Dermis lymphatic vessel endothelial cell (primary cell): ENCODE measurements around the gene GPR153. TPM values are rescaled to one million over a fixed set of nuclear protein-coding genes. Genes with fewer than 3 reads are reported as not detected.

Experiments used
- total RNA-seq: library from RNA; depleted of rRNA; stranded (reverse); fragments of >200 nt; gene quantifications from 2 replicates; pipeline ENCODE4 v1.2.1, GENCODE V29; 2014

The GPR153 gene
- total RNA-seq = 1.7 and 2.4 TPM in 2 replicates

DNA sequence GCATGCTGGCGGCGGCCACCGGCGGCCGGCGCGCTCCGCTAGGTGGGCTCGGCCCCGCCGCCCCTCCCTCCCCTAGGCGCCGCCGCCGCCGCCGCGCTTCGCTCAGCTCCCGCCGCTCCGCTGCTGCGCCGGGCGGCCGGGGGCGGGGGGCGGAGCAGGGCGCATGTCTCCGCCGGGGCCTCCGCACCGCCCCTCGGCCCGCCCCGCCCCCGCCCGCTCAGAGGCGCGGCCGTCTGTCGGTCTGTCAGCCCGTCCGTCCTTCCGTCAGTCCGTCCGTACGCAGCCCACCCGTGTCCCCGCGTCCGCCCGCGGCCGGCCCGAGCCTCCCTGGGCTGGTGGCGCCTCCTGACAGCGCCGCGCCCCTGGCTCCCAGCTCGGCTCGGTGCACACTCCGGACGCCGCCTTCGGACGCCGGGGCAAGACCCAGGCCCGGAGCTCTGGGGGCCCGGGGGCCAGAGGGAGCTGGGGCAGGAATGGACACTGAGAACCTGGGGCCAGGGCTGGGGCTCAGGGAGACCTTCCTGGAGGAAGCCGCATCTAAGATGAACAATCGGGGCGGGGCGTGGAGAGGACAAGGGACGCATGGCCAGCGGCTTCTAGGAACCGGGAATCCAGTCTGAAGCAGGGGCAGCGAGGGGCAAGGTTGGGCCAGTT, at the start of gene GPR153:
Gene GPR153 (minus strand): TSS at position 138 of the 654 bp plus-strand sequence. CDS start 6,193 bp downstream, outside the sequence.

DNA sequence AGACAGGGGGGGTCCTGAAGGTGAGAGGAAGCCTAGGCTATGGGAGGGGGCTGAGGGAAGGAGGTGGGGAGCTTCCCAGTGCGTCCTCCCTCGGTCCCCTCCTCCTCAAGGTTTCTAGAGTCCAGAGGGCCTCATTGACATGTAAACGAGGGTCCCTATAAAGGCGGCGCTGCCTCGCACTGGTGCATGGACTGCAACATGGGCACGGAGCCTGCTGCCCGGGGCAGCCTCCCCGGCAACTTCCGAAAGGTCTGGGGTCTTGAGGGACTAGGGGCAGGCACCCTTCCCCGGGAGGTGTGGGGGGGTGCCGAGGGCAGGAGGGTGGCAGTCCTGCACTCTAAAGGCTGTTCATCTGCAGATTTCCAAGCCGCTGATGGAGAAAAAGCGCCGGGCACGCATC, 16.9 kb downstream of the GPR153 start, which contains the start of gene HES3:
Gene HES3 (plus strand): TSS at position 187 of the 400 bp plus-strand sequence. CDS start 187 bp downstream, at position 374.

DNA sequence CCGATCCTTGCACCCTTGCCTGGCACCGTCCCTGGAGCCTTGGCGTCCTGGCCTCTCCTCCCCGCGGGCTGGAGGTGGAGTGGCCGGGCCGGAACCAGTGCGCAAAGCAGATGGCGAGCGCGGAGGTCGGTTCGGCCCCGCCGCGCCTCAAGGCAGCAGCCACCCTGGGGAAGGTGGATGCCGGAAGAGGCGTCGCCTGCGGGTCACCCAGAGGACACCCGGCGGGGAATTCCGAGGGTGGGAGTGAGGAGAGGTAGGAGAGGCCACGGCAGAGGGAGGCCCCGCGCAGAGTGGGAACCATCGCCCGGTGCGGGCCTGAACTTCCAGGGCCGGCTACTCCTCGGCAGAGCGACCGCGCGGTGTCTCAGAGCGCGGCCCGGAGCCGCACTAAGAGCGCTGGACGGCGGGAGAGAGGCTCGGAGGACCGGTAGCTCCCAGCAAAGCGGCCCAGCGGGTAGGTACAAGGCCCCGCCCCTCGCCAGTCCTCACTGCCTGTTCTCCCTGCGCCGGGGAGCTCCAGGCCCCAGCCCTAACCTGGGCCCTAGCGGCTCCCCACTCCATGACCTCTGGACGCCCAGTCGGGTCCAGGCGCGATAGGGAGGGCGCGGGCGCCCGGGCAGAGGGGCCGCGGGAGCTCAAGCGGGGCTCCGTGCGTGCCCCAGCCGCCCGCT, 54.9 kb downstream of the GPR153 start, which contains the start of gene RNF207:
Gene RNF207 (plus strand): TSS at position 271 of the 671 bp plus-strand sequence. CDS start 417 bp downstream, outside the sequence.

GRCh38 chr1:6199298-6200187, 61.4 kb downstream of the GPR153 start, which contains the start of gene RPL22:
Gene RPL22, minus strand, starts transcription at chr1:6199595. Its CDS starts 22 bp downstream, at chr1:6199573.

Other genes starting within 250 kb of the GPR153 start
- 0.87 and 1.9 TPM in 2 replicates for gene KCNAB2, start 215.2 kb downstream of the GPR153 start, total RNA-seq
- gene CHD5, start 80.8 kb downstream of the GPR153 start, total RNA-seq = under 0.01 TPM in 1 of 2 replicates, not detected in the other
- 188 and 255 TPM in 2 replicates for gene RPL22, start 61.5 kb downstream of the GPR153 start, total RNA-seq
- 2.4 and 3.3 TPM in 2 replicates for gene RNF207, start 55.0 kb downstream of the GPR153 start, total RNA-seq
- gene ICMT, start 25.1 kb downstream of the GPR153 start, total RNA-seq = 68.2 and 79.1 TPM in 2 replicates
- not detected in 2 replicates for gene HES3, start 16.9 kb downstream of the GPR153 start, total RNA-seq
- 11.4 and 13.0 TPM in 2 replicates for gene ACOT7, start 132.7 kb upstream of the GPR153 start, total RNA-seq
- 5.9 and 10.2 TPM in 2 replicates for gene HES2, start 158.8 kb upstream of the GPR153 start, total RNA-seq
- gene ESPN, start 163.7 kb upstream of the GPR153 start, total RNA-seq = 0.22 and 0.69 TPM in 2 replicates
- gene TNFRSF25, start 205.1 kb upstream of the GPR153 start, total RNA-seq = 2.8 and 6.7 TPM in 2 replicates
- 17.6 and 23.9 TPM in 2 replicates for gene PLEKHG5, start 230.6 kb upstream of the GPR153 start, total RNA-seq